WTC11 (cell line): ENCODE measurements around the gene MTHFD1L. TPM values are rescaled to one million over a fixed set of nuclear protein-coding genes. Genes with fewer than 3 reads are reported as not detected.

Source experiments
- ATAC-seq: fragments of 200-7000 bp; cut with Tn5 transposase; 2 replicates; pipeline ENCODE4 v1.10.0; 2021; ENCODE audit warnings: mild to moderate bottlenecking, moderate library complexity
- CTCF ChIA-PET: fragments of 300-600 bp; sonication (Branson Sonifier 250); formaldehyde crosslinking; loops from one replicate; lab custom pipeline; 2021; ENCODE audit warnings: antibody characterized with exemption; lab: Charles Lee
- POLR2A ChIA-PET: fragments of 350-600 bp; sonication (Branson Sonifier 250); formaldehyde crosslinking; loops from one replicate; lab custom pipeline; 2021; ENCODE audit warnings: antibody characterized with exemption; lab: Charles Lee
- DNase-seq: peaks from one replicate; pipeline ENCODE4 v3.0.0; 2021; ENCODE audit warnings: low spot score
- H3K27ac Mint-ChIP-seq: 2 replicates; pipeline ENCODE4 v1.8.0; 2021; ENCODE audit warnings: mixed read lengths
- H3K27me3 Mint-ChIP-seq: 2 replicates; pipeline ENCODE4 v1.8.0; 2021; ENCODE audit warnings: low read depth, mild to moderate bottlenecking, moderate library complexity, mixed read lengths
- H3K36me3 Mint-ChIP-seq: 2 replicates; pipeline ENCODE4 v1.8.0; 2021; ENCODE audit warnings: mixed read lengths
- H3K4me1 Mint-ChIP-seq: 2 replicates; pipeline ENCODE4 v1.8.0; 2022; ENCODE audit warnings: mixed read lengths
- H3K4me3 Mint-ChIP-seq: 2 replicates; pipeline ENCODE4 v1.8.0; 2021; ENCODE audit warnings: mild to moderate bottlenecking, moderate library complexity, mixed read lengths
- H3K9me3 Mint-ChIP-seq: 2 replicates; pipeline ENCODE4 v1.8.0; 2021; ENCODE audit warnings: mixed read lengths
- ATF1 ChIP-seq: sonication (generic); formaldehyde crosslinking; IDR thresholded peaks from 2 replicates; pipeline ENCODE4 v1.8.1; 2023; ENCODE audit warnings: mild to moderate bottlenecking, moderate library complexity, missing genetic modification reagents
- E2F1 ChIP-seq: sonication (generic); formaldehyde crosslinking; IDR thresholded peaks from 2 replicates; pipeline ENCODE4 v1.8.0; 2022; ENCODE audit warnings: mild to moderate bottlenecking, missing genetic modification reagents
- E2F4 ChIP-seq: sonication (generic); formaldehyde crosslinking; IDR thresholded peaks from 2 replicates; pipeline ENCODE4 v1.8.1; 2022; ENCODE audit warnings: low read depth, mild to moderate bottlenecking, moderate library complexity, missing genetic modification reagents, borderline replicate concordance
- ESRRA ChIP-seq: sonication (generic); formaldehyde crosslinking; IDR thresholded peaks from 2 replicates; pipeline ENCODE4 v1.8.1; 2022; ENCODE audit warnings: mild to moderate bottlenecking, missing genetic modification reagents, borderline replicate concordance
- FOXK1 ChIP-seq: sonication (generic); formaldehyde crosslinking; IDR thresholded peaks from 2 replicates; pipeline ENCODE4 v1.8.0; 2022; ENCODE audit warnings: mild to moderate bottlenecking, moderate library complexity, missing genetic modification reagents
- FOXP1 ChIP-seq: sonication (generic); formaldehyde crosslinking; IDR thresholded peaks from 2 replicates; pipeline ENCODE4 v1.8.0; 2022; ENCODE audit warnings: missing genetic modification reagents, mild to moderate bottlenecking, moderate library complexity, borderline replicate concordance
- FOXP4 ChIP-seq: sonication (generic); formaldehyde crosslinking; IDR thresholded peaks from 2 replicates; pipeline ENCODE4 v1.8.0; 2022; ENCODE audit warnings: mild to moderate bottlenecking, missing genetic modification reagents
- GABPB1 ChIP-seq: sonication (generic); formaldehyde crosslinking; IDR thresholded peaks from 2 replicates; pipeline ENCODE4 v1.8.1; 2023; ENCODE audit warnings: mild to moderate bottlenecking, missing genetic modification reagents
- NFYB ChIP-seq: sonication (generic); formaldehyde crosslinking; conservative IDR thresholded peaks from 2 replicates; pipeline ENCODE4 v1.8.0; 2022; ENCODE audit warnings: low read depth, missing genetic modification reagents
- PREB ChIP-seq: sonication (generic); formaldehyde crosslinking; IDR thresholded peaks from 2 replicates; pipeline ENCODE4 v1.8.1; 2022; ENCODE audit warnings: mild to moderate bottlenecking, missing genetic modification reagents, moderate library complexity, borderline replicate concordance
- TCF7 ChIP-seq: sonication (generic); formaldehyde crosslinking; IDR thresholded peaks from 2 replicates; pipeline ENCODE4 v1.8.0; 2022; ENCODE audit warnings: mild to moderate bottlenecking, low read depth, missing genetic modification reagents, moderate library complexity
- USF1 ChIP-seq: sonication (generic); formaldehyde crosslinking; IDR thresholded peaks from 2 replicates; pipeline ENCODE4 v1.8.0; 2022; ENCODE audit warnings: mild to moderate bottlenecking, missing genetic modification reagents
- ZNF121 ChIP-seq: sonication (generic); formaldehyde crosslinking; IDR thresholded peaks from 2 replicates; pipeline ENCODE4 v1.8.0; 2023; ENCODE audit warnings: missing genetic modification reagents
- ZNF138 ChIP-seq: sonication (generic); formaldehyde crosslinking; conservative IDR thresholded peaks from 2 replicates; pipeline ENCODE4 v1.8.1; 2022; ENCODE audit warnings: mild to moderate bottlenecking, moderate library complexity, missing genetic modification reagents
- ZNF396 ChIP-seq: fragments of 250-450 bp; sonication (Bioruptor Pico); IDR thresholded peaks from 2 replicates; pipeline ENCODE4 v1.8.0; 2021; ENCODE audit warnings: mild to moderate bottlenecking, moderate library complexity, borderline replicate concordance
- ZNF416 ChIP-seq: fragments of 250-450 bp; sonication (Bioruptor Pico); IDR thresholded peaks from 2 replicates; pipeline ENCODE4 v1.9.0; 2021; ENCODE audit warnings: mild to moderate bottlenecking, inconsistent platforms
- ZNF425 ChIP-seq: fragments of 250-450 bp; sonication (Bioruptor Pico); conservative IDR thresholded peaks from 2 replicates; pipeline ENCODE4 v1.9.0; 2021; ENCODE audit warnings: mild to moderate bottlenecking
- ZNF671 ChIP-seq: fragments of 250-450 bp; sonication (Bioruptor Pico); IDR thresholded peaks from 2 replicates; pipeline ENCODE4 v1.8.0; 2021; ENCODE audit warnings: mild to moderate bottlenecking
- total RNA-seq: library from RNA; stranded (reverse); gene quantifications from 3 replicates; pipeline ENCODE4 v1.2.3, GENCODE V29; 2021

The MTHFD1L gene
- total RNA-seq, 1 experiment from 2014 or later: 104 TPM

- no peak for TF ChIP-seq E2F1
- TF ChIP-seq ZNF121 (CRISPR knock-in tag): no peak
- TF ChIP-seq USF1: no peak
- TF ChIP-seq ZNF416 (CRISPR knock-in tag): no peak
- TF ChIP-seq FOXP1 (CRISPR knock-in tag): no peak
- TF ChIP-seq NFYB (CRISPR knock-in tag): no peak
- TF ChIP-seq, all 79 proteins: peak for 0
Observed at GRCh38 chr6:151103266-151103665, 237.8 kb downstream of the MTHFD1L start (continued).

GRCh38 chr6:151107897-151108427, 242.5 kb downstream of the MTHFD1L start:
- H3K27ac Mint-ChIP-seq: no peak overlapping the region
- no peak for ATAC-seq
- peaks cover 22% of the 10 kb centered on the region for H3K4me1 Mint-ChIP-seq
- no peak for DNase-seq
- ChIA-PET POLR2A (interaction anchor here (0.9 kb wide), 1 partner anchor 34 kb away, joined by 3 read pairs; no protein-coding TSS in a partner anchor), CTCF (interaction anchor here (0.6 to 1.8 kb wide), 5 partner anchors 94 to 297 kb away, joined by 3 to 7 read pairs (median 4); no protein-coding TSS in a partner anchor)
- H3K9me3 Mint-ChIP-seq: no peaks in the 10 kb centered on the region
- H3K4me3 Mint-ChIP-seq: no peak overlapping the region
- TF ChIP-seq ZNF425 (CRISPR knock-in tag) (no peak), ZNF396 (CRISPR knock-in tag) (no peak), E2F4 (CRISPR knock-in tag) (no peak), ATF1 (no peak), ZNF671 (CRISPR knock-in tag) (no peak), FOXK1 (CRISPR knock-in tag) (no peak), PREB (CRISPR knock-in tag) (no peak), E2F1 (no peak), GABPB1 (no peak), FOXP4 (CRISPR knock-in tag) (no peak), ESRRA (no peak), USF1 (no peak), ZNF138 (no peak), TCF7 (no peak)
- TF ChIP-seq, all 79 proteins: peak for 0
- H3K36me3 Mint-ChIP-seq: peaks cover 3% of the 10 kb centered on the region; the same call in 1 of the 2 replicates
- no peaks in the 10 kb centered on the region for H3K27me3 Mint-ChIP-seq
